Measurements from ENCODE around the gene SLC4A1AP. TPM values are rescaled to one million over a fixed set of nuclear protein-coding genes. Genes with fewer than 3 reads are reported as not detected.

The SLC4A1AP gene, protein sequence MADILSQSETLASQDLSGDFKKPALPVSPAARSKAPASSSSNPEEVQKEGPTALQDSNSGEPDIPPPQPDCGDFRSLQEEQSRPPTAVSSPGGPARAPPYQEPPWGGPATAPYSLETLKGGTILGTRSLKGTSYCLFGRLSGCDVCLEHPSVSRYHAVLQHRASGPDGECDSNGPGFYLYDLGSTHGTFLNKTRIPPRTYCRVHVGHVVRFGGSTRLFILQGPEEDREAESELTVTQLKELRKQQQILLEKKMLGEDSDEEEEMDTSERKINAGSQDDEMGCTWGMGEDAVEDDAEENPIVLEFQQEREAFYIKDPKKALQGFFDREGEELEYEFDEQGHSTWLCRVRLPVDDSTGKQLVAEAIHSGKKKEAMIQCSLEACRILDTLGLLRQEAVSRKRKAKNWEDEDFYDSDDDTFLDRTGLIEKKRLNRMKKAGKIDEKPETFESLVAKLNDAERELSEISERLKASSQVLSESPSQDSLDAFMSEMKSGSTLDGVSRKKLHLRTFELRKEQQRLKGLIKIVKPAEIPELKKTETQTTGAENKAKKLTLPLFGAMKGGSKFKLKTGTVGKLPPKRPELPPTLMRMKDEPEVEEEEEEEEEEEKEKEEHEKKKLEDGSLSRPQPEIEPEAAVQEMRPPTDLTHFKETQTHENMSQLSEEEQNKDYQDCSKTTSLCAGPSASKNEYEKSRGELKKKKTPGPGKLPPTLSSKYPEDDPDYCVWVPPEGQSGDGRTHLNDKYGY
- total RNA-seq (10 to 100 TPM in 1 of 6 donors, 1 to 10 TPM in 5; 5.1 to 12.1 (median 8.1) TPM), polyA plus RNA-seq (10 to 100 TPM in 1 of 2 donors, 1 to 10 TPM in 1; 7.7 to 12.6 TPM)

DNA sequence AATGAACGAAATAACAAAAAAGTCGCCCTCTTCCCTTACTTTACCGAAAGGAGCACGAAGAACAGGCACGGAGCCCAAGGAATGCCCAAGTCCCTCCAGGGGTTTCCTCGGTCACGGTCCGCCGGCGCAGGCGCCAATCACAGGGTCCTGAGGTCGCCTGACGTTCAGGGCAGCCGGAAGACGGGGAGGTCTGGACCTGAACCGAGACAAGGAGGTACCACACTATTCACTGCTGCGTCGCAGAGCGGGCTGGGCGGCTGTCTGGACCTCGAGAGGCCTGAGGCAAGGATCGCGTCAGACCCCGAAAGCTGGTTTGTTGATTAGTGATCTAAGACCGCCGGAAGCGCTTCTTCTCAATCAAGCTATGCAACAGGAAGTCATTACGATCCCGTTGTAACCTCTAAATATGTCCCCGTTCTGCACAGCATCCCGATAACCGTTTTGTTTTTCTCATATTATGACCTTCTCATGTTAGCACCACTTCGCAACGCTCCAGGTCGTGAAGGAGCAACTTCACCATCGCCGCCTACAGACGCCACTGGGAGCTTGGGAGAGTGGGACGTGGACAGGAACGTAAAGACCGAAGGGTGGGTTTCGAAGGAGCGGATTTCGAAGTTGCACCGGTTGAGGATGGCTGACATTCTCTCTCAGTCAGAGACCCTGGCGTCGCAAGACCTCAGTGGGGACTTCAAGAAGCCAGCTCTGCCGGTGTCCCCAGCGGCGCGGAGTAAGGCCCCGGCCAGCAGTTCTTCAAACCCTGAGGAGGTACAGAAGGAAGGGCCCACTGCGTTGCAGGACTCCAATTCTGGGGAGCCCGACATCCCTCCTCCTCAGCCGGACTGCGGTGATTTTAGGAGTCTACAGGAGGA lies at the start of gene SLC4A1AP, which contains the start of gene SUPT7L:
Gene SLC4A1AP (plus strand): TSS at position 605 of the 869 bp plus-strand sequence. CDS start 26 bp downstream, at position 631.
Gene SUPT7L (minus strand): TSS at position 330 of the 869 bp plus-strand sequence. CDS start 1,422 bp downstream, outside the sequence.
- intact Hi-C loops (cut with DNase I), result no loop called here
- DNase-seq (peak; percentile 55 to 82 (median 72)), FAIRE-seq (no peak), ATAC-seq (peak; percentile 86 to 94 (median 91))
- H3K9me3 ChIP-seq, result no peaks in the 10 kb centered on the region
- WGBS, 2 donors, result 0% methylated on average over 56 of the region's 56 CpGs
- no peaks in the 10 kb centered on the region for H3K27me3 ChIP-seq
- H3K4me1 ChIP-seq, result peaks cover 14 to 29% (median 14%) of the 10 kb centered on the region in 3 donors
- H3K36me3 ChIP-seq, result peaks cover 0 to 38% (median 9%) of the 10 kb centered on the region in 3 donors
- TF ChIP-seq, protein P1, sequence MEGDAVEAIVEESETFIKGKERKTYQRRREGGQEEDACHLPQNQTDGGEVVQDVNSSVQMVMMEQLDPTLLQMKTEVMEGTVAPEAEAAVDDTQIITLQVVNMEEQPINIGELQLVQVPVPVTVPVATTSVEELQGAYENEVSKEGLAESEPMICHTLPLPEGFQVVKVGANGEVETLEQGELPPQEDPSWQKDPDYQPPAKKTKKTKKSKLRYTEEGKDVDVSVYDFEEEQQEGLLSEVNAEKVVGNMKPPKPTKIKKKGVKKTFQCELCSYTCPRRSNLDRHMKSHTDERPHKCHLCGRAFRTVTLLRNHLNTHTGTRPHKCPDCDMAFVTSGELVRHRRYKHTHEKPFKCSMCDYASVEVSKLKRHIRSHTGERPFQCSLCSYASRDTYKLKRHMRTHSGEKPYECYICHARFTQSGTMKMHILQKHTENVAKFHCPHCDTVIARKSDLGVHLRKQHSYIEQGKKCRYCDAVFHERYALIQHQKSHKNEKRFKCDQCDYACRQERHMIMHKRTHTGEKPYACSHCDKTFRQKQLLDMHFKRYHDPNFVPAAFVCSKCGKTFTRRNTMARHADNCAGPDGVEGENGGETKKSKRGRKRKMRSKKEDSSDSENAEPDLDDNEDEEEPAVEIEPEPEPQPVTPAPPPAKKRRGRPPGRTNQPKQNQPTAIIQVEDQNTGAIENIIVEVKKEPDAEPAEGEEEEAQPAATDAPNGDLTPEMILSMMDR (IDR thresholded peaks at IDR 0.05), result no peak
- H3K27ac ChIP-seq, result peak within 1 kb of the TSS; percentile 49 to 90 (median 76)
- H3K4me3 ChIP-seq, result peak within 1 kb of the TSS; percentile 81 to 88 (median 85)

DNA sequence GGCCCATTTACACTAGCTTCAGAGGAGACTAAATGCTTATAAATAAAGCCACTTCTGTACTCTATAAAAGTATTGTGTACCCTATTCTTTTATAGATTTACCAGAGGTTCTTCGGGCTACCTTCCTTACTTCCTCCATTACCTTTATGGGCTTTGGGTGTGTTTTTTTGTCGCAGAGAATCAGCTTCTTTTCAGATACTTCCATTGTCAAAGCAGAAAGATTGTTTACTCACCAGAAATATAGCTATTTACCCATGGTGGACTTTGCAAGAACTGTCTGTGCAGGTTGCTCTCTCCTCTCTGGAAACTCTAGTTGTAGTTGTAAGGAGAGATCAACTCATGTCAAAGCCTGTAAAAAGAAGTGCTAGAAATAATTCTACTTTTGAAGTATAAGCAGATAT lies 49.7 kb upstream of the SLC4A1AP start:
- Histone ChIP-seq H3K27ac (no peak overlapping the region), H3K4me1 (no peaks in the 10 kb centered on the region), H3K4me3 (no peak overlapping the region), H3K9me3 (no peaks in the 10 kb centered on the region), H3K27me3 (no peaks in the 10 kb centered on the region), H3K36me3 (peaks cover 0 to 35% (median 13%) of the 10 kb centered on the region in 3 donors)
- intact Hi-C loops (cut with DNase I), result no loop called here
- TF ChIP-seq, protein P1 (IDR thresholded peaks at IDR 0.05), result no peak
- no peak for DNase-seq
- 95 to 98% methylated on average over 2 of the region's 2 CpGs for WGBS, 2 donors
- no peak for ATAC-seq
- FAIRE-seq, result no peak

DNA sequence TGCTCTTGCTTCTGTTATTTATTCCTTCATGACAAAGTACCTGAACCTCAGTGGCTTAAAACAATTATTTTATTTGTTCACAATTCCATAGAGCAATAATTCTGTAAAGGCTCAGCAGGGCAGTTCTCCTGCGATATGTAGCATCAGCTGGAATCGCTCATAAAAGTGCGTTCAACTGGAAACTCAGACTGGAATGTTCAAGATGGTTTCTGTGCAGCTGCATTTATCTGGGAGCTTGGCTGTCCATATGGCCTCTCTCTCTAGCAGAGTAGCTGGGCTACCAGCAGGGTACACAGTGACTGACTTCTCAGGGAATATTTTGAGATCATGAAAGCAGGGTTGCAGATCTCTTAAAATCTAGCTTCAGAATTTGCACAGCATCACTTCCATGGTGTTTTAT lies 48.4 kb upstream of the SLC4A1AP start:
- DNase-seq (no peak), FAIRE-seq (no peak), ATAC-seq (no peak)
- TF ChIP-seq, protein P1 (IDR thresholded peaks at IDR 0.05), result no peak
- intact Hi-C loops (cut with DNase I), result no loop called here
- peaks cover 0 to 36% (median 13%) of the 10 kb centered on the region in 3 donors for H3K36me3 ChIP-seq
- 96 to 98% methylated on average over 3 of the region's 3 CpGs for WGBS, 2 donors
- H3K27me3 ChIP-seq, result no peaks in the 10 kb centered on the region
- no peak overlapping the region for H3K4me3 ChIP-seq
- H3K4me1 ChIP-seq, result no peaks in the 10 kb centered on the region
- no peaks in the 10 kb centered on the region for H3K9me3 ChIP-seq
- H3K27ac ChIP-seq, result no peak overlapping the region

DNA sequence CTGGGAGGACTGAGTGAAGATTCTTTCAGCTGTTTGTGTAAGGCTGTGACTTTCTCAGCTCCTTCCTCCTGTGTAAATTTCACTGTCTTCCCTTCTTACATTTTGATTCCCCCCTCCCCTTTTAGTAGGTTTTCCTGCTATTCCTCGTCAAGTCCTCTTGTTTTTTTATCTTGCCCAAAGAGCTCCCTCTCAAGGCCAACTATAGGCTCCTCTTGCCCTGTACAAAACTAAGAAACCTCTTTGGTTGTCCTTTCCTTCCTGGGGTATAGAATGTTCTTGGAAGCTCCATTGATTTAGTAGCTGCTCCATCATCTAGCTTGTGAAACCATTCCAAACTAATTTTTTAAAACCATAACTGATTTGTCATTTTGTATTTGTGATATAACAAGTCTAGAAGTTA lies 42.2 kb upstream of the SLC4A1AP start:
- no peaks in the 10 kb centered on the region for H3K4me1 ChIP-seq
- no peak overlapping the region for H3K27ac ChIP-seq
- peaks cover 0 to 30% (median 4%) of the 10 kb centered on the region in 3 donors for H3K36me3 ChIP-seq
- no peak for ATAC-seq
- no peaks in the 10 kb centered on the region for H3K9me3 ChIP-seq
- no peak overlapping the region for H3K4me3 ChIP-seq
- DNase-seq, result no peak
- intact Hi-C loops (cut with DNase I), result no loop called here
- FAIRE-seq, result no peak
- 81 to 84% methylated on average over 1 of the region's 1 CpG for WGBS, 2 donors
- H3K27me3 ChIP-seq, result no peaks in the 10 kb centered on the region
- TF ChIP-seq, protein P1 (IDR thresholded peaks at IDR 0.05), result no peak
